Measurements from ENCODE around the gene TNFSF10.

The TNFSF10 gene

GRCh38 chr3:172561897-172562640 is 38.8 kb upstream of the TNFSF10 start:
- H3K4me3 ChIP-seq (ENCODE audit: control insufficient read depth, low read depth, low read length): no peak overlapping the region
- no peak for DNase-seq (ENCODE audit: low read depth)
- no peak for TF ChIP-seq CTCF (conservative IDR thresholded peaks at IDR 0.05; ENCODE audit: control insufficient read depth, insufficient read depth, low read depth, low read length)

- TF ChIP-seq CTCF (conservative IDR thresholded peaks at IDR 0.05; ENCODE audit: control insufficient read depth, insufficient read depth, low read depth, low read length): no peak
- DNase-seq (ENCODE audit: low read depth): no peak
Measured at GRCh38 chr3:172560586-172560985, 37.4 kb upstream of the TNFSF10 start.

GRCh38 chr3:172560026-172560425 is 36.8 kb upstream of the TNFSF10 start:
- H3K4me3 ChIP-seq (ENCODE audit: control insufficient read depth, low read depth, low read length): no peak overlapping the region
- no peak for DNase-seq (ENCODE audit: low read depth)
- TF ChIP-seq CTCF (conservative IDR thresholded peaks at IDR 0.05; ENCODE audit: control insufficient read depth, insufficient read depth, low read depth, low read length): no peak

More at GRCh38 chr3:172560586-172560985, 37.4 kb upstream of the TNFSF10 start:
- no peak overlapping the region for H3K4me3 ChIP-seq (ENCODE audit: control insufficient read depth, low read depth, low read length)

GRCh38 chr3:172559020-172559419 is 35.8 kb upstream of the TNFSF10 start:
- no peak overlapping the region for H3K4me3 ChIP-seq (ENCODE audit: control insufficient read depth, low read depth, low read length)
- no peak for DNase-seq (ENCODE audit: low read depth)
- no peak for TF ChIP-seq CTCF (conservative IDR thresholded peaks at IDR 0.05; ENCODE audit: control insufficient read depth, insufficient read depth, low read depth, low read length)

GRCh38 chr3:172557515-172558220 is 34.4 kb upstream of the TNFSF10 start:
- peak; percentile 88 for DNase-seq (ENCODE audit: low read depth)
- H3K4me3 ChIP-seq (ENCODE audit: control insufficient read depth, low read depth, low read length): no peak overlapping the region
- no peak for TF ChIP-seq CTCF (conservative IDR thresholded peaks at IDR 0.05; ENCODE audit: control insufficient read depth, insufficient read depth, low read depth, low read length)

- no peak for TF ChIP-seq CTCF (conservative IDR thresholded peaks at IDR 0.05; ENCODE audit: control insufficient read depth, insufficient read depth, low read depth, low read length)
- H3K4me3 ChIP-seq (ENCODE audit: control insufficient read depth, low read depth, low read length): no peak overlapping the region
- no peak for DNase-seq (ENCODE audit: low read depth)
Measured at GRCh38 chr3:172553526-172554252, 30.5 kb upstream of the TNFSF10 start.
